LNCaP clone FGC (cell line): ENCODE results near the gene TBX21.

Experiments used
- DNase-seq: peaks from one replicate; pipeline ENCODE4 v3.0.0-alpha.2; 2011; ENCODE audit warnings: low read depth
- H3K4me3 ChIP-seq: 2 replicates; pipeline ENCODE4 v1.5.1; 2011; ENCODE audit warnings: mild to moderate bottlenecking, low read depth, low read length, control low read depth
- CTCF ChIP-seq: IDR thresholded peaks from 2 replicates; pipeline ENCODE4 v1.5.1; 2012; ENCODE audit warnings: mild to moderate bottlenecking; ENCODE audit not compliant: control insufficient read depth, insufficient read depth; ENCODE audit errors: extremely low read depth

Gene TBX21

GRCh38 chr17:47705536-47706530, 27.2 kb upstream of the TBX21 start:
- H3K4me3 ChIP-seq, result no peak overlapping the region
- TF ChIP-seq CTCF, result no peak
- no peak for DNase-seq

GRCh38 chr17:47707056-47707804, 25.8 kb upstream of the TBX21 start:
- no peak for DNase-seq
- TF ChIP-seq CTCF, result no peak

GRCh38 chr17:47707884-47708283, 25.2 kb upstream of the TBX21 start:
- DNase-seq, result no peak
- no peak overlapping the region for H3K4me3 ChIP-seq
- TF ChIP-seq CTCF, result no peak

More at GRCh38 chr17:47707056-47707804, 25.8 kb upstream of the TBX21 start:
- no peak overlapping the region for H3K4me3 ChIP-seq

GRCh38 chr17:47708312-47708863, 24.6 kb upstream of the TBX21 start:
- no peak for DNase-seq
- no peak for TF ChIP-seq CTCF
- H3K4me3 ChIP-seq, result no peak overlapping the region

- TF ChIP-seq CTCF, result no peak
- H3K4me3 ChIP-seq, result no peak overlapping the region
- no peak for DNase-seq
Observed at GRCh38 chr17:47708864-47709541, 24.0 kb upstream of the TBX21 start.

GRCh38 chr17:47709594-47709993, 23.4 kb upstream of the TBX21 start:
- H3K4me3 ChIP-seq, result no peak overlapping the region
- no peak for DNase-seq
- no peak for TF ChIP-seq CTCF
